Anterior cingulate cortex (tissue), 58 donors: ENCODE results near the gene SERP1.

Experiments
- DNase-seq, 58 donors: peaks; one replicate each; lab custom pipeline; 2025; lab: John Stamatoyannopoulos, UW

SERP1 gene

DNA sequence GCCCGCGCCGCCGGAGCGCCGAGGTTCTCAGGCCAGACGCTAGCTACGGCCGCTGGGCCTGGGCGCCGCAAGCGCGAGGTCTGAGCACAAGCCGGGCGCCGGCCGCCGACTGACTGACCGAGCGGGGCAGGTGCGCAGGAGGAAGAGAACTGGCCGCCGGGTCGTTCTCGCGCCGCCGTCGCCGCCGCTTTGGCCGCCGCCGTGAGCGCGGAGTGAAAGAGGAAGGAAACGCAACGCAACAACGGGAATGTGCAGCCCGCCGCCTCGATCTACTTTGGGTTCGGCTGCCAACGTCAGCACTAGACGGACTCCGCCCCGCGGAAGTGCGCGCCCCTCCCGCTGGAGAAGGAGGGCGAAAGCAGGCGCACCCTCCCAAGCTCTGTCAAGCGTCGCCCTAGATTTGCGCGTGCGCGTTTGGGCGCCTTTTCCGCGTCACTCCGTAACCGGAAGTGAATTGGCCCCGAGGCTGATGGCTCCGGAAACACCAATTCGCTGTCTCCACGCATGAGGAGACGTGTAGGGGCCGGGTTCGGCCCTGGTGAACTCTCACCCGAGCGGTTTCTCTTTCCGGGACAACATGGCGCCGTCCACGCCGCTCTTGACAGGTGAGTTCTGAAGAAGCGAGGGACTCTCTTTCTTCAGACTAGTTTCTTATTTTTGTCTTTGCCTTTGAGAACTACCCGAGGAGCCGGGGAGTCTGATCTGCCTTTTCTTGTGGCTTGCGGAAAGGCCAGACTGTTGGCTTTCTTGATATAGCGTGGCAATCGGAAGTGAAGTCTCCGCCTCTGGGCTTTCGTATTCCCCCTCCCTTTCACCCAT, at the start of gene SERP1, which contains the start of gene EIF2A:
Gene SERP1, minus strand, starts transcription at position 271 of the 819 bp plus-strand sequence. CDS start 361 bp downstream, outside the sequence.
Gene EIF2A, plus strand, starts transcription at position 562 of the 819 bp plus-strand sequence. Its CDS starts 16 bp downstream, at position 578.
- DNase-seq, result peak; percentile 93 to 100 (median 99)

GRCh38 chr3:150594150-150594549, 47.9 kb upstream of the SERP1 start:
- no peak for DNase-seq

DNA sequence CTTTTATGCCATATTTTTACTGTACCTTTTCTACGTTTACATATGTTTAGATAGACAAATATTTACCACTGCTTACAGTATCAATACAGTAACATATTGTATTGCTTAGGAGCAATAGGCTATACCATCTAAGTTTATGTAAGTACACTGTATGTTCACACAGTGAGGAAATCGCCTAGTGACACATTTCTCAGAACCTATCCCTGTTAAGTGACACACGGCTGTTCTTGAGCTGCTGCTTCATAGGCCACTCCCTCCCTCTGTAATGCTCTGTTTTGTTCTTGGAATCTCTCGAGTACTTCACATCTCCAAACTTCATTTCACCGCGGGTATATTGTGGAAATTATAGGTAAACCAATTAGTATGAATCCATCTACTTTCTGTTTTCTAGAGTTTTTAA, 43.5 kb upstream of the SERP1 start:
- DNase-seq, result no peak

DNA sequence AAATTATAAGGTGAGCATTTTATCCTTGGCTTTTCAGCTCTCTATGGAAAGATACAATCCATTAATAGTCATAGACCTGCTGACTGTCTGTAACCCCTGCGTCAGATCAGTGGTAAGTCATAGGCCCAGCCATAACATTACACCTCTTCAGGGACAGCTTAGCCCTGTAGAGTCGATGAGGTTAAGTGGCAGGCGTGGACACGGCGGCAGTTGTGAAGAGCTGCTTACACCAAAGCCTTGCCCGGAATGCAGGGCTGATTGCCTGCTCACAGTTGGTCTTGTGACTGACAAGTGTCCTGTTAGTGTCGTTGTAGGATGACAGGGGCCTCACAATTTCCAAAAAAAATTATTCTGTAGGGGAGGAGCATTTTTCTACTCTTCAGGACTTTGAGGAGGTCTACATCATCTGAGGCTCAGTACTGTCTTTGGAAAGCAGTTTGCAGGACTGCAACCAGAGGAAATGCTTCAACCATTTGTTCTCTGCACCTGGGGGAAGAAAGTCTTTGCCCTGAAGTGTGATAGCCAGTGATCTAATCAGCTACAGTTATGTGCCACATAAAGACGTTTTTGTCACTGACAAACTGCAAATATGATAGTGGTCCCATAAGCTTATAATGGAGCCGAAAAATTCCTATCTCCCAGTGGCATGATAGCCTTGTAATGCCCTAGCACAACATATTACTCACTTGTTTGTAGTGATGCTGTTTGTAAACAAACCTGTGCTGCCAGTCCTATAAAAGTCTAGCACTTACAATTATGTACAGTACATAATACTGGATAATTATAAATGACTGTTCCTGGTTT, 41.9 kb upstream of the SERP1 start:
- DNase-seq, result no peak

- no peak for DNase-seq
Observed at GRCh38 chr3:150583028-150583427, 36.7 kb upstream of the SERP1 start.

GRCh38 chr3:150582620-150583019, 36.3 kb upstream of the SERP1 start:
- no peak for DNase-seq

GRCh38 chr3:150581174-150581573, 34.9 kb upstream of the SERP1 start:
- DNase-seq, result no peak

GRCh38 chr3:150577855-150578254, 31.6 kb upstream of the SERP1 start:
- DNase-seq, result no peak

- DNase-seq, result no peak
Observed at GRCh38 chr3:150567328-150567727, 21.0 kb upstream of the SERP1 start.

DNA sequence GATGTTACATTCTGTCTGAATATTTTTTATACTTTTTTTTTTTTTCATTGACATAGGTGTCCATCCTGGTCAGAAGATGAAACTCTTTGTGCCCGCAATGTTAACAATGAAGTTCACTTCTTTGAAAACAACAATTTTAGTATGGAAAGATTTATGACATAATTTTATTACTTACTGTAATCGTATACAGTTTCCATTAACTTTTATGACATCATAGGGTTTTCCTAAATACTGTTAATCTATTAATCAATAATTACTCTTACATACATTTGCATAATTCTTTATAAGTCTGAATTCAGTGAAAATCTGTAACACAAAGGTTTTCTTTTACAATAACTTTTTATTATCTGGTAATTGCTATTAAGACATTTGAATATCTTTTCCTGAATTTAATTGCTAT, 17.9 kb upstream of the SERP1 start:
- DNase-seq, result no peak

- no peak for DNase-seq
Observed at GRCh38 chr3:150557725-150558124, 11.4 kb upstream of the SERP1 start.

- no peak for DNase-seq
Observed at GRCh38 chr3:150556792-150557191, 10.5 kb upstream of the SERP1 start.

GRCh38 chr3:150555859-150556436, 9.7 kb upstream of the SERP1 start:
- DNase-seq, result no peak

GRCh38 chr3:150547045-150547741, 897 bp upstream of the SERP1 start:
- DNase-seq, result no peak

GRCh38 chr3:150545419-150546225, 674 bp downstream of the SERP1 start:
- DNase-seq, result peak in 34 of 58 donors; percentile 8 to 73 (median 48)

GRCh38 chr3:150544726-150545125, 1.6 kb downstream of the SERP1 start:
- DNase-seq, result peak in 1 of 58 donors; percentile 12

DNA sequence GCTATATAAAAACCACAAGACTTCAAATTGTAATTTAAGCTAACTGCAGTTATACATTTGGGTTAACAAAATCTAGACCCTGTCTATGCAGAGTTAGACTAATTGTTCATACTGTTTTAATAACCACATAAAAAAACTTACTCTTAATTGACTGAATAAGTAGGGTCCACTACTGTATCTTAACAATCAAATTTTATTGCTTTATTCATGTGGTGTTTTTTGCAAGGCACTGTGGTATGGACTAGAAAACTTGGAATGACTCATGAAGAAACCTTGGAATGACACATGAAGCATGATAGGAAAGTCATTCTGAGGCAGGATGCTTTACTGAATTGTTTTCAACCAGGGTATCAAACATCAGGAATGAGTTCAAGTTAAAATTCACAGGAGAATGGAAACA, 2.3 kb downstream of the SERP1 start:
- DNase-seq, result no peak

- no peak for DNase-seq
Observed at GRCh38 chr3:150543531-150543930, 2.8 kb downstream of the SERP1 start.

DNA sequence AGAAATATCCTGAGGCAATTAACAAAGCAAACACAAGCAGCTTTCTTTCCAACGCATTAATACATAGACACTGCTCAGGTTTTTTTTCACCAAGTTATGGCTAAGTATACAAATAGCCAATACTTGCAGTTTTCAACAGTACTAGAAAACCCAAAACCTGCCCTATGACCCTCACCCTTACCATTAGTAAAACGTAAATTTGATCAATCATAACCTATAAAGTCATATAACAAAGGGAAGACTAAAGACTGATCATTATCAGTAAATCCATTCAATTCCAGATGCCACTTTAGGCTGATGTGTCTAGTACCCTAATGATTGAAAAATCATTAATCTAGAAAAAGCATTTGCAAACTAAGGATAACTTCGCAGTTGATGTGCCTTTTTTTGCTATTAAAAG, 3.2 kb downstream of the SERP1 start:
- DNase-seq, result no peak

- no peak for DNase-seq
Observed at GRCh38 chr3:150540991-150541390, 5.3 kb downstream of the SERP1 start.
